Measurements from ENCODE around the gene ANKRD29.
"Not testable (repeated sequence)": the region's sequence is repeated elsewhere in the genome, so short reads cannot be mapped to it uniquely, and the experiment has no call there.

The ANKRD29 gene

DNA sequence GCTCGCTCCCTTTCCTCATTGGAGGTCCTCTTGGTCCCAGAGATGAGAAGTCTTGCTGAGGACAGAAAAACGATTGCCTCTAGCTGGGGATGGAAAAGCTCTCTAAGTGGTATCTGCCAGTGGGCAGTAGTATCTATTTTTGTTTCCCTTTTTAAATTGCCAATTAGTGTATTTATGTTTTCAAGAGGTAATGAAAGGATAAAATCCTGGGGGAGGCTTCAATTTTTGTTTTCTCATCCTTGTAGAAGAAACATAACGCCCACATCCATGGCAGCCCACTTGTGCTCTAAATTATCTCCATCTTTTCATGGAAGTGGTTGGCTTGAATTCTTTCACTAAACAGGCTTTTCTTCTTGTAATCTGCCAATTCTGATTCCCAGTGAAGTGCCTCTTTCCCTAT is 14.3 kb downstream of the ANKRD29 start:
- no peak overlapping the region for H3K27ac ChIP-seq (ENCODE audit: low read depth, low read length)

DNA sequence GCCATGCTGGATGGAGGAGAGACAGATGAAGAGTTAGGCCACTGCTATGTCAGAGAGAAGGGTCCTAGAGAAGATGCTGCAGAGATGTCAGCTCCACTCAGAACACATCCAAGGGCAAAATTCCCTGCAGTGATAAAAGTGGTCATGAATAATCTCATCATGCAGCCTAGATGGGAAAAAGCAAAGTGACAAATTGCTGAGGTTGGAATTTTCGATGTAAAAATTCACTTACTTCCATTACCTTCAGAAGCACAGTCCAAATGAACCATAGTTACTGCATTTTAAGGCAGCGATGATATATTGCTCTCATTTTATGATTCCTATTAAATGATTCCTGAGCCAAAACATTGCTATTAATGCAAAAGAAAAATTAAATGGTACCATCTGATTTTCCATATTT is 16.4 kb downstream of the ANKRD29 start:
- no peak overlapping the region for H3K9ac ChIP-seq (ENCODE audit: low read depth in 1 of 2, low read length in 2 of 2)
- peaks cover 0 to 5% of the 10 kb centered on the region in 2 donors for H3K27me3 ChIP-seq (ENCODE audit: control insufficient read depth in 1 of 2, insufficient read depth in 2 of 2, low read length in 2 of 2)
- H3K9me3 ChIP-seq (ENCODE audit: control insufficient read depth in 1 of 2, low read length in 2 of 2): no peaks in the 10 kb centered on the region
- no peak overlapping the region for H3K4me3 ChIP-seq (ENCODE audit: low read depth in 1 of 2, low read length in 2 of 2)
- no peaks in the 10 kb centered on the region for H3K36me3 ChIP-seq (ENCODE audit: control insufficient read depth in 1 of 2, insufficient read depth in 2 of 2, low read length in 2 of 2)
- H3K4me1 ChIP-seq (ENCODE audit: control insufficient read depth in 1 of 2, insufficient read depth in 2 of 2, low read length in 2 of 2): no peaks in the 10 kb centered on the region
- no peak overlapping the region for H3K27ac ChIP-seq (ENCODE audit: low read depth, low read length)

More for the DNA sequence above, 14.3 kb downstream of the ANKRD29 start:
- Histone ChIP-seq H3K9ac (ENCODE audit: low read depth in 1 of 2, low read length in 2 of 2) (no peak overlapping the region), H3K4me3 (ENCODE audit: low read depth in 1 of 2, low read length in 2 of 2) (no peak overlapping the region), H3K4me1 (ENCODE audit: control insufficient read depth in 1 of 2, insufficient read depth in 2 of 2, low read length in 2 of 2) (no peaks in the 10 kb centered on the region), H3K27me3 (ENCODE audit: control insufficient read depth in 1 of 2, insufficient read depth in 2 of 2, low read length in 2 of 2) (peaks cover 0 to 5% of the 10 kb centered on the region in 2 donors), H3K9me3 (ENCODE audit: control insufficient read depth in 1 of 2, low read length in 2 of 2) (no peaks in the 10 kb centered on the region), H3K36me3 (ENCODE audit: control insufficient read depth in 1 of 2, insufficient read depth in 2 of 2, low read length in 2 of 2) (no peaks in the 10 kb centered on the region)

DNA sequence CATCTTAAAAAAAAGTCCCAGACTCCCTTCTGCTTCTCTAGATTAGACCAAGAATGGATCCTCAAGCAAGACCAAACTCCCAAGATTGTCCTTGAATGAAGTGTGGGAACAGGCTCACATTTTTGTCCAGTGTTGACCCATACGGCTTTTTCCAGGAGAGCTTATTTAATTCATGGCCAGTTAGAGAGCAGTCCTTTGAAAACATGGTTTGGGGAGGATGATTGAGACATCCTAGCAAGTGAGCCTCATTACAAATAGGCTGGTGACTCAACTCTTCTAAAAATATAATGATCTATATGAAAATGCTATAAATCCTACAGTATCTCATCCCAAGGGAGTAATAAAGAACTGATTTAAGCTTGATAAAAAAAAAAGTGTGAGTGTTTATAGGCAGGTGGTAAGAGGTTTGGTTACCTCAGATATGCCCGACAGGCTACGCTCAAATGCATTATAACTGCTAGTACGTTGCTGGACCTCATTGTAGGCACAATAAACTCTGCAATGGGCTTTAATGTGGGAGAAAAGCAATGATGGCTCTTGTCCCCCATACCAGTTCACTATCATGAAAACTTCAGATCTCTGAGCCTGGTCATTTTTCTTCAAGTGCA is 17.0 kb downstream of the ANKRD29 start:
- no peaks in the 10 kb centered on the region for H3K4me1 ChIP-seq (ENCODE audit: control insufficient read depth in 1 of 2, insufficient read depth in 2 of 2, low read length in 2 of 2)
- H3K9ac ChIP-seq (ENCODE audit: low read depth in 1 of 2, low read length in 2 of 2): no peak overlapping the region
- no peaks in the 10 kb centered on the region for H3K9me3 ChIP-seq (ENCODE audit: control insufficient read depth in 1 of 2, low read length in 2 of 2)
- H3K4me3 ChIP-seq (ENCODE audit: low read depth in 1 of 2, low read length in 2 of 2): no peak overlapping the region
- peaks cover 0 to 5% of the 10 kb centered on the region in 2 donors for H3K27me3 ChIP-seq (ENCODE audit: control insufficient read depth in 1 of 2, insufficient read depth in 2 of 2, low read length in 2 of 2)
- no peak overlapping the region for H3K27ac ChIP-seq (ENCODE audit: low read depth, low read length)
- no peaks in the 10 kb centered on the region for H3K36me3 ChIP-seq (ENCODE audit: control insufficient read depth in 1 of 2, insufficient read depth in 2 of 2, low read length in 2 of 2)

GRCh38 chr18:23643815-23644490 is 18.8 kb downstream of the ANKRD29 start:
- H3K27me3 ChIP-seq (ENCODE audit: control insufficient read depth in 1 of 2, insufficient read depth in 2 of 2, low read length in 2 of 2): peaks cover 0 to 5% of the 10 kb centered on the region in 2 donors
- H3K27ac ChIP-seq (ENCODE audit: low read depth, low read length): no peak overlapping the region
- no peaks in the 10 kb centered on the region for H3K9me3 ChIP-seq (ENCODE audit: control insufficient read depth in 1 of 2, low read length in 2 of 2)
- no peak overlapping the region for H3K4me3 ChIP-seq (ENCODE audit: low read depth in 1 of 2, low read length in 2 of 2)
- no peak overlapping the region for H3K9ac ChIP-seq (ENCODE audit: low read depth in 1 of 2, low read length in 2 of 2)
- no peaks in the 10 kb centered on the region for H3K4me1 ChIP-seq (ENCODE audit: control insufficient read depth in 1 of 2, insufficient read depth in 2 of 2, low read length in 2 of 2)
- H3K36me3 ChIP-seq (ENCODE audit: control insufficient read depth in 1 of 2, insufficient read depth in 2 of 2, low read length in 2 of 2): no peaks in the 10 kb centered on the region

- Histone ChIP-seq H3K9me3 (ENCODE audit: control insufficient read depth in 1 of 2, low read length in 2 of 2) (no peaks in the 10 kb centered on the region), H3K9ac (ENCODE audit: low read depth in 1 of 2, low read length in 2 of 2) (no peak overlapping the region), H3K27ac (ENCODE audit: low read depth, low read length) (no peak overlapping the region), H3K27me3 (ENCODE audit: control insufficient read depth in 1 of 2, insufficient read depth in 2 of 2, low read length in 2 of 2) (no peaks in the 10 kb centered on the region), H3K4me1 (ENCODE audit: control insufficient read depth in 1 of 2, insufficient read depth in 2 of 2, low read length in 2 of 2) (no peaks in the 10 kb centered on the region), H3K4me3 (ENCODE audit: low read depth in 1 of 2, low read length in 2 of 2) (no peak overlapping the region), H3K36me3 (ENCODE audit: control insufficient read depth in 1 of 2, insufficient read depth in 2 of 2, low read length in 2 of 2) (no peaks in the 10 kb centered on the region)
These were observed 20.6 kb downstream of the ANKRD29 start for GRCh38 chr18:23641937-23642666.

DNA sequence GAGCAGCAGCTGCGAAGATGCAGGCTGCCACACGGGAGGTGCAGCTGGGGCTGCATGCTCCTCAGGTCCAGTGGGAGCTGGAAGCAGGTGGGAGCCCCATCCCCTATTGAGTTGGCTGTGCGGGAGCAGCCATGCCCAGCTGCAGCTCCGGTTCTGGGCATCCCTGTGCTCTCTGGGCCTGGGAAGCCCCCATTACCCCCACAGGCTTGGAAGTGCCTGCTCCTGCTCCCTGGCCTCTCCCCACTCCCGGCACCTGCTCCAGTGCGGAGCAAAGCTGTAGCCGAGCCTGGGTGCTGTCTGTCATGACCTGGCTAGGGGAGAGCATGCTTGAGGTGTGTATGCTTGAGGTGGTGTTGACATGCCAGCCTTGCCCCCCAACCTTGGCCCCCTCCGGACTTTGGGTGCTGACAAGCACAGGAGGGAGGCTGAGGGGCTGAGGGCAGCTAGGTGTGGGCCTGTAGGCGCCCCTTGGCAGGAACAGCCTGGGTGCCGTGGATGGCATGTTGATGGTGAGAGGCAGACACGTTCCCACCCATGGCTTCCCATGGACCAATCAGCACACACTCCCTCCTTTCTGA is 21.5 kb downstream of the ANKRD29 start:
- H3K27ac ChIP-seq (ENCODE audit: low read depth, low read length): no peak overlapping the region
- H3K4me1 ChIP-seq (ENCODE audit: control insufficient read depth in 1 of 2, insufficient read depth in 2 of 2, low read length in 2 of 2): no peaks in the 10 kb centered on the region
- no peaks in the 10 kb centered on the region for H3K27me3 ChIP-seq (ENCODE audit: control insufficient read depth in 1 of 2, insufficient read depth in 2 of 2, low read length in 2 of 2)
- H3K9ac ChIP-seq (ENCODE audit: low read depth in 1 of 2, low read length in 2 of 2): no peak overlapping the region
- H3K4me3 ChIP-seq (ENCODE audit: low read depth in 1 of 2, low read length in 2 of 2): no peak overlapping the region
- no peaks in the 10 kb centered on the region for H3K9me3 ChIP-seq (ENCODE audit: control insufficient read depth in 1 of 2, low read length in 2 of 2)
- H3K36me3 ChIP-seq (ENCODE audit: control insufficient read depth in 1 of 2, insufficient read depth in 2 of 2, low read length in 2 of 2): no peaks in the 10 kb centered on the region

GRCh38 chr18:23640052-23640451 is 22.7 kb downstream of the ANKRD29 start:
- Histone ChIP-seq H3K4me3 (ENCODE audit: low read depth in 1 of 2, low read length in 2 of 2) (no peak overlapping the region), H3K9me3 (ENCODE audit: control insufficient read depth in 1 of 2, low read length in 2 of 2) (no peaks in the 10 kb centered on the region), H3K36me3 (ENCODE audit: control insufficient read depth in 1 of 2, insufficient read depth in 2 of 2, low read length in 2 of 2) (no peaks in the 10 kb centered on the region), H3K27ac (ENCODE audit: low read depth, low read length) (no peak overlapping the region), H3K9ac (ENCODE audit: low read depth in 1 of 2, low read length in 2 of 2) (no peak overlapping the region), H3K4me1 (ENCODE audit: control insufficient read depth in 1 of 2, insufficient read depth in 2 of 2, low read length in 2 of 2) (no peaks in the 10 kb centered on the region), H3K27me3 (ENCODE audit: control insufficient read depth in 1 of 2, insufficient read depth in 2 of 2, low read length in 2 of 2) (no peaks in the 10 kb centered on the region)

DNA sequence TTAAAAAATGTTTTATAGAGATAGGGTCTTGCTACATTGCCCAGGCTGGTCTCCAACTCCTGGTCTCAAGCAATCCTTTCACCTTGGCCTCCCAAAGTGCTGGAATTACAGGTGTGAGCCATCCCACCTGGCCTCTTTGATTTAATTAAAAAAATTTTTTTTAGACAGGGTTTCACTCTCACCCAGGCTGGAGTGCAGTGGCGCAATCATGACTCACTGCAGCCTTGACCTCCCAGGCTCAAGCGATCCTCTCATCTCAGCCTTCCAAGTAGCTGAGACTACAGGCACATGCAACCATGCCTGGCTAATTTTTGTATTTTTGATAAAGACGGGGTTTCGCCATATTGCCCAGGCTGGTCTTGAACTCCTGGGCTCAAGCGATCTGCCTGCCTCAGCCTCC is 26.3 kb downstream of the ANKRD29 start:
- not testable (repeated sequence) for H3K27ac ChIP-seq (ENCODE audit: low read depth, low read length); H3K9me3 ChIP-seq (ENCODE audit: control insufficient read depth in 1 of 2, low read length in 2 of 2); H3K36me3 ChIP-seq (ENCODE audit: control insufficient read depth in 1 of 2, insufficient read depth in 2 of 2, low read length in 2 of 2); H3K4me3 ChIP-seq (ENCODE audit: low read depth in 1 of 2, low read length in 2 of 2); H3K27me3 ChIP-seq (ENCODE audit: control insufficient read depth in 1 of 2, insufficient read depth in 2 of 2, low read length in 2 of 2); H3K4me1 ChIP-seq (ENCODE audit: control insufficient read depth in 1 of 2, insufficient read depth in 2 of 2, low read length in 2 of 2); H3K9ac ChIP-seq (ENCODE audit: low read depth in 1 of 2, low read length in 2 of 2)

- no peaks in the 10 kb centered on the region for H3K36me3 ChIP-seq (ENCODE audit: control insufficient read depth in 1 of 2, insufficient read depth in 2 of 2, low read length in 2 of 2)
- no peak overlapping the region for H3K9ac ChIP-seq (ENCODE audit: low read depth in 1 of 2, low read length in 2 of 2)
- H3K4me3 ChIP-seq (ENCODE audit: low read depth in 1 of 2, low read length in 2 of 2): no peak overlapping the region
- H3K27ac ChIP-seq (ENCODE audit: low read depth, low read length): no peak overlapping the region
- no peaks in the 10 kb centered on the region for H3K9me3 ChIP-seq (ENCODE audit: control insufficient read depth in 1 of 2, low read length in 2 of 2)
- H3K4me1 ChIP-seq (ENCODE audit: control insufficient read depth in 1 of 2, insufficient read depth in 2 of 2, low read length in 2 of 2): no peaks in the 10 kb centered on the region
- no peaks in the 10 kb centered on the region for H3K27me3 ChIP-seq (ENCODE audit: control insufficient read depth in 1 of 2, insufficient read depth in 2 of 2, low read length in 2 of 2)
These were observed 26.7 kb downstream of the ANKRD29 start for GRCh38 chr18:23636071-23636399.
